NOMO-1 treated with dmso at 0.1 percent for 144 hours (cell line): ENCODE measurements around the gene GSE1.

Experiments used
- DNase-seq: peaks from one replicate; lab custom pipeline; 2025; ENCODE audit not compliant: unreplicated experiment; lab: John Stamatoyannopoulos, UW

GSE1 gene

DNA sequence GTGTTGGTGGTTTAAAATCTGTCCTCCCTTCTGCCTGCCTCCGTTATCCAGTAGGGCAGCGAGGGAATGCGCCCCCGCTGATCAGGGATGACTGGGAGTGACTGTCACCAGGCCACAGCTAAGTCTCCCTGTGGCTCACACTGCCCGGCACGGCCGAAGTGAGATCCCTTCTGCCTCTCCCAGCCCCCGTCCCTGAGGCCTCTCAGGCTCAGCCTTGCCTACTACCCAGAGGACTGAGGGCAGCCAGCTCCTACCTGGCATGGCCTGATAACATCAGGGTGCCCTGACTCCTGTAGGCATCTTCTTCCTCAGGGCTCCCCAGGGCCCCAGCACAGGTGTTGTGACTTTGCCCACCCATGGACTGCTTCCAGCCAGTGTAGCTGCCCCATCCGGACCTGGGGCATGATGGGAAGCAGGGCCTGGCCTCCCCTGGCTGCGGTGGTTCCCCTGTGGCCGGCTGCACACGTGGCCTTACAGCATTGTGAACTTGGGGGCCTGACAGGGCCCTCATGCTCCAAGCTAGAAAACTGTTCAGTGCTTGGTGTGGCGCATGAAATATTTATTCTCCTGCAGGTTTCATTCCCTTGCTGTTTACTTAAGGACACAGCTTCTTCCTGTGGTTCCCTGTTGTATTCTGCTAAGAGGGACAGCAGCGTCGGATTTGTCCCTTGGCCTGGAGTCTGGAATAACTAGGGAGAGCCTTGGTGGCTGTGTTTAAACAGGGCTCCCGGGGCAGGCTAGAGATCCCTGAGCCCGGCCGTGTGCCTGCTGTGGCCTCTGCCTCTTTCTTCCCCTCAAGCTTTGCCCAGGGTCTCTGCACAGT is 45.6 kb downstream of the GSE1 start:
- no peak for DNase-seq

DNA sequence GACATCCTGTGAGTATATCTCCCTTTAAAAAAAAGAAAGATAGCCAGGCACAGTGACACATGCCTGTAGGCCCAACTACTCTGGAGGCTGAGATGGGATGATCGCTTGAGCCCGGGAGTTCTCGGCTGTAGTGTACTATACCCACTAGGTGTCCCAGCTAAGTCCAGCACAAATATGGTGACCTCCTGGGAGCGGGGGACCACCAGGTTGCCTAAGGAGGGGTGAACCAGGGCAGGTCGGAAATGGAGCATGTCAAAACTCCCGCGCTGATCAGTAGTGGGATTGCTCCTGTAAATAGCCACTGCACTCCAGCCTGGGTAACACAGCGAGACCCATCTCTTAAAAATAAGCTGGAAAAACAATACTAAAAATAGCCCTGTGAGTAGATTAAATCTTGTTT is 46.2 kb downstream of the GSE1 start:
- DNase-seq: no peak

- peak; percentile 13 for DNase-seq
Measured at GRCh38 chr16:85659805-85660511, 46.8 kb downstream of the GSE1 start.

DNA sequence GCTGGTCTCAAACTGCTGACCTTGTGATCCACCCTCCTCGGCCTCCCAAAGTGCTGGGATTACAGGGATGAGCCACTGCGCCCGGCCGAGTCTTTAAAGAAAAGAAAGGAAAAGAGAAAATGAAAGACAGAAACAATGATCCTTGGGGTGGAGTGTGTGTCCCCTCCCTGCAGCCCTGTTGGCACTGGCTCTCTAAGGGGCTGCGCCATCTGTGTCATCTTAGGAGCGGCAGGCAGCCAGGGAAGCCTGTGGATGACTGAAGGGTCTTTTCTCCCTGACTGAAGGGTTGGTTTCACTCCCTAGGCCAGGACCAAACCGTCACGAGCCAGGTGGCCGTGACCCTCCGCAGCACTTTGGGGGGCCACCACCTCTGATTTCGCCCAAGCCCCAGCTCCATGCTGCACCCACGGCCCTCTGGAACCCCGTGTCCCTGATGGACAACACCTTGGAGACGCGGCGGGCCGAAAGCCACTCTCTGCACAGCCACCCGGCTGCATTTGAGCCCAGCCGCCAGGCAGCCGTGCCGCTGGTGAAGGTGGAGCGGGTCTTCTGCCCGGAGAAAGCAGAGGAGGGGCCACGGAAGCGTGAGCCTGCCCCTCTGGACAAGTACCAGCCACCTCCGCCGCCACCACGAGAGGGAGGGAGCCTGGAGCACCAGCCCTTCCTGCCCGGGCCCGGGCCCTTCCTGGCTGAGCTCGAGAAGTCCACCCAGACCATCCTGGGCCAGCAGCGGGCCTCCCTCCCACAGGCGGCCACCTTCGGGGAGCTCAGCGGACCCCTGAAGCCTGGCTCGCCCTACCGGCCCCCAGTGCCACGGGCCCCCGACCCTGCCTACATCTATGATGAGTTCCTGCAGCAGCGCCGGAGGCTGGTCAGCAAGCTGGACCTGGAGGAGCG is 48.0 kb downstream of the GSE1 start:
- no peak for DNase-seq

DNA sequence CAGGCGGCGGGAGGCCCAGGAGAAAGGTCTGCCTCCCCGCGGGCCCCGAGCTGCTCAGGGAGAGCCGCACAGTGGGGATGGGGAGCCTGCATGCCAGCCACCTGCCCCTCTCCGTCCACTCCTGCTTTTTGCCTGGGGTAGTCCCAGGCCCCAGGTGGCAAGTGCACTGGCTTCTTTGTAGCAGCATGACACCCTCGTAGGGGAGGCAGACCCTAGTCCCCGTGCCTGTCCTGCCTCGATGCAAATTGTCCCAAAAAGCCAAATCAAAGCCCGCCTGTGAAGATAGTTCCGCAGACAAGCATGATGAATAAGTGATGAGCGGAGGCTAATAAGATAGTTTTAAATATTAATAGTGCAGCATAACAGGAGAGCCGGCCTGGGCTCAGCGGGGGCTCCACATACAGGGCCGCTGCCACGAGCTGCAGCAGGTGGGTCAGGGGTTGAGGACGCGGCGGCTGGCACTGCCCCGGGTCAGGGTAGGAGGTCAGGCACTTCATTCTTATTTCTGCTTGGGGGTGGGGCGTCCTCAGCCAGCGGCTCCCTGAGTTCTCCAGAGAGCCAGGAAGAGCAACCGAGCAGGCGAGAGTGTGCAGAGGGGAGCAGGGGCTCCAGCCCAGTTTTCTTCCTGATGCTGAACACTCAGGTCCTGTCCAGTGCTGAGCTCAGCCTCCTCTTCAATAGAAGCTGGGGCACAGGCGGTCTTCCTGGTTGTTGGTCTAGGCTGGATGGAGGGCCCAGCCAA is 48.8 kb downstream of the GSE1 start:
- no peak for DNase-seq

- no peak for DNase-seq
Measured at GRCh38 chr16:85662482-85662812, 49.3 kb downstream of the GSE1 start.

- DNase-seq: no peak
Measured at GRCh38 chr16:85662976-85663830, 50.1 kb downstream of the GSE1 start.

DNA sequence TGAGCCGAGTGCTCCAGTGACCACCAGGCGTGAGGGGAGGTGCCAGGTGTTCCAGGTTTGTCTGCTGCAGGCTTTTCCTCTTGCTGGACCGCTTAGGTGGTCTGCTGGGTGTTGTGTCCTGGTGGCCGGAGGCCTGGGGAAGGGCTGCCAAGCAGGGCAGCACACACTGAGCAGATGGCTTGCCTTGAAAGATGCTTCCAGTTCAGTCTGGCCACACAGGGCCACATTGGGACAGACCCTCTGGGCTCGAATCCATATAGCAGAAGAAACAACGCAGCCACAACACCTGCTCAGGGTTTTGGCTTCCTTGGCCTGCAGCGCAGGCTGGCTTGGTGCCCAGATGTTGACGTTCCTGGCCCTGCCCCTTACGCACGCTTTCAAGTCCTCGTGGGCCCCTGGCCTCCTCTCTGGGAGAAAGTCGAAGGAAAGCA is 50.8 kb downstream of the GSE1 start:
- DNase-seq: no peak

DNA sequence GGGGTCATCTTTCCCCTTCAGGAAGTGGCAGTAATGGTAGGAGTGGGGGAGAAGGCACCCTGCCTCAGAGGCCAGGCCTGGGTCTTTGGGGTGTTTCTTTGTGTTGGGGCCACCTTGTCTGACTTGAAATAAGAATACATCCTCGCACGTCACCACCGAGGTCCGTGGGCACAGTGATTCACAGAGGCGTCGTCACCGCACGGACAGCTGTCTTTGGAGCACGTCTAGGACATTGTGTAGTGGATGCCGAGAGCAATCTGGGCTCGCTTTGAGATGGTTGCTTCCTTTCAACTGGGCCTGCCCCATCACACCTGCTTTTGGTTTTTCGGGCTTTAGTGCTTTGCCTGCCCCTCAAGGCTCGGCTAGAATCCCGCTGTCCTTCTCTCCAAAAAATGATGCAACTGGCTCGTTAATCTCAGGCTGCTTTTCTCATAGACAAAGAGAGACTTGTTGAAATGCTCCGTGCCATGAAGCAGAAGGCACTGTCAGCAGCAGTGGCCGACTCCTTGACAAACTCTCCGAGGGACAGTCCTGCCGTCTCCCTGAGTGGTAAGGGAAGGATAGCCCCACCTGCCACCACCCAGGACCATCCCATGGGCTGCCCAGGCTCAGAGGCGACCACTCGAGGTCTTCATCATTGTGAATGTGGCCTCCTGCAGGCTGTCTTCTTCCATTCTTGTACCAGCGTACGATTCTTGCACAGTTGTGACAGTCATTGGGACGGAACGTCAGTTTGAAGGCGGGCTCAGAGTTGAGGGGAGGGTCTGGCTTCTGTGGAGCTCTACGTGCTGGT is 51.7 kb downstream of the GSE1 start:
- no peak for DNase-seq

- no peak for DNase-seq
Measured at GRCh38 chr16:85665373-85665740, 52.2 kb downstream of the GSE1 start.

- DNase-seq: no peak
Measured at GRCh38 chr16:85665929-85666328, 52.8 kb downstream of the GSE1 start.

DNA sequence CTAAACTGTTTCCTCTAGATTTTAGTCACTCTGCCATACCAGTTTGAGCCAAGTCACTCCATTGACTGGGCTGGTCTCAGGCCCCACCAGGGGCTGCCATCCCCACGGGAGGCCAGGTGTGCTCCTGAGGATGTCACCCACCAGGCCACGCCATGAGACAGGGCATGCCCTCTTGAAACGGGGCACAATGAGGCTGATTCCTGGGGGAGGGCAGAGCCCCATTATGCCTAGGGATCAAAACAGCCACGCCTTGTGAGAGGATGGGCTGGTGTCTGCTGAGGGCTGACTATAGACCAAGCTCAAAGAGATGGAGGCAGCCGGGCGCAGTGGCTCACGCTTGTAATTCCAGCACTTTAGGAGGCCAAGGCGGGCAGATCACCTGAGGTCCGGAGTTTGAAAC is 54.1 kb downstream of the GSE1 start:
- no peak for DNase-seq

DNA sequence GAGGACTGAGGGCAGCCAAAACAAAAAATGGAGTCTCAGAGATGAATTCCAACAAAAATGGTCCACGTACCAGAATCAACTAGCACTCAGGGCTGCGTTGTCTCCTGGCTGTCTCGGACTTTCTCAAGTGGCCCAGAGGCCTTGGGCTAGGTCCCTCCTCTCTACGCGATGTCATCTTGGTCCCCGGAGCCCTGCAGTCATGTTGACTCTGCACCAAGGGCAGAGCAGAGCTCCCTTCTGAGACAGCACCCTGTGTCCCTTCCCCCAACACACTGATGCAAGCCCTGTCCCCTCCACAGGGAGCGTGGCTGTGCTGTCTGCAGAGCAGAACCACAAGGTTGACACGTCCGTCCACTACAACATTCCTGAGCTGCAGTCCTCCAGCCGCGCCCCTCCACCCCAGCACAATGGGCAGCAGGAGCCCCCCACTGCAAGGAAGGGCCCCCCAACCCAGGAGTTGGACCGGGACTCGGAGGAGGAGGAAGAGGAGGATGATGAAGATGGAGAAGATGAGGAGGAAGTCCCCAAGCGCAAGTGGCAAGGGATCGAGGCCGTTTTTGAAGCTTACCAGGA is 54.8 kb downstream of the GSE1 start:
- no peak for DNase-seq

- DNase-seq: no peak
Measured at GRCh38 chr16:85668676-85669424, 55.7 kb downstream of the GSE1 start.

DNA sequence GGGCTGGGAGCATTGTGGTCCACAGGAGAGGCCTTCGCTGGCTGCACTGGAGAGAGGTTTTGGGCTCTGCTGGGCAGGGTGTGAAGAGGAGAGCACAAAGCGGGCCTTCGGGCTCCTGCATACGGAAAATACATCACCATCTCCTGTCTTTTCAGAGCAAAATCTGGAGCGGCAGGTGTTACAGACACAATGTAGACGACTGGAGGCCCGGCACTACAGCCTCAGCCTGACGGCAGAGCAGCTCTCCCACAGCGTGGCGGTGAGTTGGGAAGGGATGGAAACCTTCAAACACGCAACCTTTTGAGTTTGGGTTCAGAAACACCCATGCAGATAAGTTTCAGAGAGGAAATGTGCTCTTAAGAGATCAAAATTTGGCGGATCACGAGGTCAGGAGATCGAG is 57.7 kb downstream of the GSE1 start:
- no peak for DNase-seq

DNA sequence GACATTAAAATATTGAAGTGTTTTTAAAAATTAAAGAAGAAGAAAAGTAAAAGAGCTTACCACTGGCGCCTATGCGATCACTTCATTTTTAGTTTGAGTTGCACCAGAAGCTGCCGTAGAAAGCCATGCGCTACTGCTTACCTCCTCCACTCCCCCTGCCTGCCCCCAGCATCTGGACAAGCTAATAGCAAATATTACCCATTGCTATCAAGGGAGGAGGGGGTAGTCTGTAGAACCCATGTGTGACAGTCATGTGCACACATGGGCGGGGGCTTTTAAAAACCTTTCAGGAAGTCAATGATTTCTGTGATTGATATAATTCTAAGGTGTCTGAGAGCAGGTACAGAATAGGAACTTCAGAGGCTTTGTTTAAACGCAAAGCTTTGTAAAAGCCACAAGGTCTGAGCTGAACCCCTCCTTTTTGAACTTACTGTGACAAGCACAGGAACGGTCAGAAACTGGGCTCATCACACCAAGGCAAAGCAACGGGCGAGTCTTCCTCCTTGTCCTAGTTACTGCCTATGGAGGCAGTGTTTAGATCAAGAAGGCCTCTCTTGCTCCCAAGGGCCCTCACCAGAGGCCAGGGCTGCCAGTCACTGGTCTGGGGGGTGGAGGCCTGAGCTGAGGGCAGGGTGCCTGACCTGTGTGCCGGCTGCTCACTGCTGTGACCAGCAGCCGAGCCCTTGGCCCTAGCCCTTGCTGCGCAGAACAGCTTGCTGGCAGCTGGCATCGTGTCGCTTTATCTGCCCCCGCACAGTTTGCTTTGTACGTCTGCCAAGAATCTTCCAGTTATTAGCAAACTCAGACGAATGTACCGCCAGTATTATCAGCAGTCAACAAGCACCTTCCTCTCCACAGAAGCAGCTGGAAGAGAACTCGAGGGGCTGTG is 60.7 kb downstream of the GSE1 start:
- no peak for DNase-seq

DNA sequence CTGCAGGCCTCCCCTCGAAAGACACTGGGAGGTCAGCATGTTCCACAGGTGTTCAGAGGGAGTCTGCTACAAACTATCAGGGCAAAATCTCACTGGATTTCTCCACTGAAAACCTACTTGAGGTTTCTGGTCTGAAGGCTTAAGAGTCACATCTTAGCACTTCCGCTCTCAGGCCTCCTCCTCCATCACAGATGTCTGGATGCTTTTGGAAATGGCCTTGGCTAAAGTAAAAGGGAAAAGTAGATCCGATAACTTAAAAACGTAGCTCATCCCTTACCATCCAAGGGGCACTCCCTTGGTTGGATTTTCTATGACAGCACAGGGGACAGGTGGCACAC is 61.3 kb downstream of the GSE1 start:
- no peak for DNase-seq
